HCT116 (cell line): ENCODE data around the gene MAMSTR. TPM values are rescaled to one million over a fixed set of nuclear protein-coding genes. Genes with fewer than 3 reads are reported as not detected.

ENCODE experiments used
- ATAC-seq: fragments of 200-7000 bp; cut with Tn5 transposase; 2 replicates; pipeline ENCODE4 v1.9.1; 2020; ENCODE audit warnings: mild to moderate bottlenecking, moderate library complexity
- BruUV-seq: library from RNA; stranded (reverse); fragments of 400-500 nt; replicated peaks from 2 replicates; lab custom pipeline; 2021; lab: Mats Ljungman, UMichigan
- CTCF ChIA-PET: fragments of 300-600 bp; sonication (Branson Sonifier 250); formaldehyde crosslinking; loops from one replicate; lab custom pipeline; 2021; ENCODE audit warnings: antibody characterized with exemption; lab: Charles Lee
- POLR2A ChIA-PET: fragments of 300-600, 350-600 bp; sonication (Branson Sonifier 250); formaldehyde crosslinking; loops from one replicate; lab custom pipeline; 2021; ENCODE audit warnings: antibody characterized with exemption; lab: Charles Lee
- RAD21 ChIA-PET, 2 experiments: fragments of 300-600 bp; sonication (Branson Sonifier 250); formaldehyde crosslinking; loops; one replicate each; lab custom pipeline; 2023; ENCODE audit warnings: low total read pairs in 2 of 2; ENCODE audit not compliant: uncharacterized antibody in 2 of 2, unreplicated experiment in 2 of 2, low non-redundant PET in 1 of 2; lab: Charles Lee
- DNase-seq: peaks from one replicate; pipeline ENCODE4 v3.0.0-alpha.2; 2010; ENCODE audit warnings: low read depth, low spot score
- H2AFZ ChIP-seq: fragments of 200-600 bp; shearing (Covaris generic), sonication (generic); 2 replicates; pipeline ENCODE4 v1.6.1; 2017; ENCODE audit warnings: low read depth, mixed run types, mixed read lengths, antibody characterized with exemption, low read length; ENCODE audit not compliant: poor library complexity, severe bottlenecking
- H3K27ac ChIP-seq: 2 replicates; pipeline ENCODE4 v1.5.1; 2012; ENCODE audit warnings: low read depth, low read length
- H3K27me3 ChIP-seq: fragments of 200-600 bp; sonication (generic); 2 replicates; pipeline ENCODE4 v1.6.1; 2016; ENCODE audit warnings: mixed run types, low read length, mixed read lengths; ENCODE audit not compliant: insufficient read depth
- H3K36me3 ChIP-seq, 2 experiments: fragments of 200-500 bp in 1 of 2; fragments of 200-600 bp in 1 of 2; sonication (Bioruptor generic) in 1 of 2; sonication (generic) in 1 of 2; 2 replicates each; pipeline versions ENCODE4 v1.5.1 to v1.6.1; 2014 to 2016; ENCODE audit warnings: low read length in 2 of 2, inconsistent platforms in 1 of 2, mixed read lengths in 1 of 2, mixed run types in 1 of 2; ENCODE audit not compliant: insufficient read depth in 2 of 2, control insufficient read depth in 1 of 2
- H3K4me1 ChIP-seq, 2 experiments: fragments of 200-600 bp in 1 of 2; sonication (generic) in 1 of 2; 2 replicates each; pipeline versions ENCODE4 v1.5.1 to v1.6.1; 2012 to 2017; ENCODE audit warnings: low read length in 2 of 2, inconsistent platforms in 1 of 2, mild to moderate bottlenecking in 1 of 2, mixed read lengths in 1 of 2, mixed run types in 1 of 2, moderate library complexity in 1 of 2; ENCODE audit not compliant: insufficient read depth in 2 of 2, control insufficient read depth in 1 of 2
- H3K4me2 ChIP-seq: fragments of 200-600 bp; sonication (generic); 2 replicates; pipeline ENCODE4 v1.6.1; 2017; ENCODE audit warnings: mixed run types, low read length, mixed read lengths
- H3K4me3 ChIP-seq, 2 experiments: fragments of 200-600 bp in 1 of 2; sonication (generic) in 1 of 2; replicated peaks in 1 of 2; 2 replicates each; pipeline ENCODE4 v1.5.1; 2011 to 2016; ENCODE audit warnings: low read length in 2 of 2, control low read depth in 1 of 2, low read depth in 1 of 2, mild to moderate bottlenecking in 1 of 2, mixed read lengths in 1 of 2, mixed run types in 1 of 2
- H3K79me2 ChIP-seq: fragments of 200-600 bp; sonication (generic); 2 replicates; pipeline ENCODE4 v1.6.1; 2017; ENCODE audit warnings: mild to moderate bottlenecking, mixed run types, low read length, moderate library complexity, mixed read lengths; ENCODE audit not compliant: insufficient read depth
- H3K9ac ChIP-seq: fragments of 200-600 bp; sonication (generic); 2 replicates; pipeline ENCODE4 v1.6.1; 2016; ENCODE audit warnings: low read length, mixed read lengths
- H3K9me2 ChIP-seq: fragments of 200-600 bp; sonication (generic), shearing (Covaris generic); 2 replicates; pipeline ENCODE4 v1.6.1; 2017; ENCODE audit warnings: mixed run types, mild to moderate bottlenecking, moderate library complexity; ENCODE audit not compliant: insufficient read depth
- H3K9me3 ChIP-seq, 2 experiments: fragments of 200-500 bp in 1 of 2; fragments of 200-600 bp in 1 of 2; sonication (Bioruptor generic) in 1 of 2; sonication (generic) in 1 of 2; 2 replicates each; pipeline ENCODE4 v1.6.1; 2014 to 2017; ENCODE audit warnings: low read length in 2 of 2, mixed read lengths in 2 of 2, inconsistent platforms in 1 of 2, low read depth in 1 of 2, mild to moderate bottlenecking in 1 of 2, mixed run types in 1 of 2, moderate library complexity in 1 of 2; ENCODE audit not compliant: control insufficient read depth in 1 of 2, insufficient read depth in 1 of 2
- H4K20me1 ChIP-seq: fragments of 200-600 bp; sonication (generic), shearing (Covaris generic); 2 replicates; pipeline ENCODE4 v1.6.1; 2017; ENCODE audit warnings: mixed run types, mild to moderate bottlenecking, moderate library complexity; ENCODE audit not compliant: insufficient read depth
- ATF3 ChIP-seq: IDR thresholded peaks from 2 replicates; pipeline ENCODE4 v1.6.1; 2012
- CBX3 ChIP-seq: IDR thresholded peaks from 2 replicates; pipeline ENCODE4 v1.6.1; 2012; ENCODE audit warnings: low read depth
- CEBPB ChIP-seq: IDR thresholded peaks from 2 replicates; pipeline ENCODE4 v1.6.1; 2012; ENCODE audit warnings: low read depth
- EGR1 ChIP-seq: IDR thresholded peaks from 2 replicates; pipeline ENCODE4 v1.6.1; 2012; ENCODE audit warnings: low read depth
- EZH2 ChIP-seq: fragments of 200-600 bp; sonication (generic); IDR thresholded peaks from 2 replicates; pipeline ENCODE4 v1.6.1; 2017; ENCODE audit warnings: antibody characterized with exemption, mixed run types
- FOSL1 ChIP-seq: IDR thresholded peaks from 2 replicates; pipeline ENCODE4 v1.6.1; 2012; ENCODE audit warnings: low read depth
- JUND ChIP-seq: IDR thresholded peaks from 2 replicates; pipeline ENCODE4 v1.6.1; 2012
- MAX ChIP-seq: IDR thresholded peaks from 2 replicates; pipeline ENCODE4 v1.6.1; 2012
- POLR2A ChIP-seq: IDR thresholded peaks from 2 replicates; pipeline ENCODE4 v1.7.0; 2011; ENCODE audit warnings: borderline replicate concordance; ENCODE audit not compliant: insufficient read depth, insufficient read length; ENCODE audit errors: extremely low read depth
- POLR2AphosphoS5 ChIP-seq: IDR thresholded peaks from 2 replicates; pipeline ENCODE4 v1.6.1; 2011; ENCODE audit warnings: mild to moderate bottlenecking, low read depth, low read length, moderate library complexity
- RAD21 ChIP-seq: IDR thresholded peaks from 2 replicates; pipeline ENCODE4 v1.6.1; 2012; ENCODE audit warnings: low read depth, mild to moderate bottlenecking
- REST ChIP-seq: IDR thresholded peaks from 2 replicates; pipeline ENCODE4 v1.6.1; 2012; ENCODE audit warnings: low read depth
- SIN3A ChIP-seq: IDR thresholded peaks from 2 replicates; pipeline ENCODE4 v1.6.1; 2012; ENCODE audit warnings: low read depth
- SP1 ChIP-seq: IDR thresholded peaks from 2 replicates; pipeline ENCODE4 v1.6.1; 2012; ENCODE audit warnings: low read depth
- SRF ChIP-seq: IDR thresholded peaks from 2 replicates; pipeline ENCODE4 v1.6.1; 2012; ENCODE audit warnings: low read depth
- YY1 ChIP-seq: IDR thresholded peaks from 2 replicates; pipeline ENCODE4 v1.6.1; 2011; ENCODE audit warnings: low read length, low read depth, moderate library complexity, mild to moderate bottlenecking; ENCODE audit not compliant: insufficient replicate concordance; ENCODE audit errors: extremely low read depth
- ZNF274 ChIP-seq: fragments of 200-500 bp; sonication (Bioruptor generic); IDR thresholded peaks from 2 replicates; pipeline ENCODE4 v1.6.1; 2014; ENCODE audit warnings: mild to moderate bottlenecking, low read depth, low read length, inconsistent platforms
- intact Hi-C: fragments of 100-400 bp; cut with micrococcal nuclease; formaldehyde crosslinking; loops from 2 replicates; pipeline ENCODE4 v1.10.0; 2022
- total RNA-seq: library from RNA; stranded (reverse); gene quantifications from one replicate; pipeline ENCODE4 v1.2.1, GENCODE V29; 2021; ENCODE audit not compliant: unreplicated experiment

The MAMSTR gene
- total RNA-seq, 1 experiment from 2014 or later = 1.3 TPM

GRCh38 chr19:48686088-48686487, 33.4 kb downstream of the MAMSTR start:
- TF ChIP-seq CBX3 = no peak
- no peak for TF ChIP-seq EZH2
- Histone ChIP-seq H3K36me3 (no peaks in the 10 kb centered on the region), H3K4me3 (no peak overlapping the region), H3K4me2 (peak overlapping the region; percentile 65), H4K20me1 (no peaks in the 10 kb centered on the region), H2AFZ (no peak overlapping the region), H3K9me2 (no peaks in the 10 kb centered on the region), H3K4me1 (peaks cover 21 to 24% of the 10 kb centered on the region in 2 experiments), H3K9me3 (no peaks in the 10 kb centered on the region), H3K9ac (no peak overlapping the region), H3K27ac (no peak overlapping the region), H3K27me3 (no peaks in the 10 kb centered on the region), H3K79me2 (no peaks in the 10 kb centered on the region)
- ChIA-PET POLR2A (no interaction called here), CTCF (interaction anchor here (1.0 kb wide), 1 partner anchor 40 kb away, joined by 3 read pairs; the partner anchor contains the start of gene CA11), RAD21 (interaction anchor here in 1 of 2 experiments (0.7 kb wide), 1 partner anchor 110 kb away, joined by 3 read pairs; no protein-coding TSS in a partner anchor)
- DNase-seq = no peak
- intact Hi-C loops = no loop called here
- BruUV-seq = no TSS peak
- ATAC-seq = 0 out of 2 replicates have a peak, but pooled peaks have one; percentile 16

GRCh38 chr19:48685583-48685982, 33.9 kb downstream of the MAMSTR start:
- ATAC-seq (peak; percentile 92), DNase-seq (no peak)
- Histone ChIP-seq H3K4me2 (peak overlapping the region; percentile 65), H4K20me1 (no peaks in the 10 kb centered on the region), H3K4me1 (peaks cover 21 to 24% of the 10 kb centered on the region in 2 experiments), H3K27me3 (no peaks in the 10 kb centered on the region), H3K79me2 (no peaks in the 10 kb centered on the region), H3K9ac (no peak overlapping the region), H3K9me3 (no peaks in the 10 kb centered on the region), H3K36me3 (no peaks in the 10 kb centered on the region), H2AFZ (no peak overlapping the region), H3K9me2 (no peaks in the 10 kb centered on the region), H3K4me3 (no peak overlapping the region), H3K27ac (peak overlapping the region; percentile 7; the same call in 1 of the 2 replicates)
- ChIA-PET RAD21 (no interaction called here), CTCF (interaction anchor here (1.0 kb wide), 1 partner anchor 40 kb away, joined by 3 read pairs; the partner anchor contains the start of gene CA11), POLR2A (no interaction called here)
- BruUV-seq = no TSS peak
- intact Hi-C loops = no loop called here
- TF ChIP-seq ATF3 (no peak), FOSL1 (peak; percentile 76), YY1 (no peak), CEBPB (no peak), JUND (peak; percentile 84), SIN3A (peak; percentile 85), SRF (no peak), SP1 (peak; percentile 38), RAD21 (no peak), ZNF274 (no peak), REST (no peak), POLR2AphosphoS5 (peak; percentile 16; the same call in 1 of the 2 replicates), MAX (peak; percentile 47; the same call in 1 of the 2 replicates), POLR2A (no peak), EGR1 (no peak), CBX3 (peak; percentile 57; the same call in 1 of the 2 replicates)
